SK-N-SH treated with all-trans-retinoic acid at 6 μM for 48 hours (cell line): ENCODE results near the gene MINDY4.

Experiments used
- ISL1 ChIP-seq: fragments of 250-450 bp; sonication (Bioruptor Pico); IDR thresholded peaks from 2 replicates; pipeline ENCODE4 v2.1.2; 2022; ENCODE audit warnings: mild to moderate bottlenecking, moderate library complexity
- PPARA ChIP-seq: fragments of 250-450 bp; sonication (Bioruptor Pico); IDR thresholded peaks from 2 replicates; pipeline ENCODE4 v1.5.0; 2020; ENCODE audit warnings: mild to moderate bottlenecking, borderline replicate concordance
- SNAI2 ChIP-seq: fragments of 250-450 bp; sonication (Bioruptor Pico); IDR thresholded peaks from 2 replicates; pipeline ENCODE4 v1.5.0; 2020; ENCODE audit warnings: mild to moderate bottlenecking, moderate library complexity
- ZC3H10 ChIP-seq: fragments of 250-450 bp; sonication (Bioruptor Pico); IDR thresholded peaks from 2 replicates; pipeline ENCODE4 v1.5.1; 2021; ENCODE audit warnings: mild to moderate bottlenecking, moderate library complexity
- ZFP3 ChIP-seq: fragments of 250-450 bp; sonication (Bioruptor Pico); IDR thresholded peaks from 2 replicates; pipeline ENCODE4 v1.5.0; 2020; ENCODE audit warnings: mild to moderate bottlenecking, moderate library complexity
- ZFP30 ChIP-seq: fragments of 450-650 bp; formaldehyde crosslinking; IDR thresholded peaks from 2 replicates; pipeline ENCODE4 v1.5.0; 2022; ENCODE audit warnings: mild to moderate bottlenecking, moderate library complexity
- TF ChIP-seq, protein P1 (sequence below): fragments of 250-450 bp; sonication (Bioruptor Pico); IDR thresholded peaks from 2 replicates; pipeline ENCODE4 v1.5.1; 2020; ENCODE audit warnings: low read depth, mild to moderate bottlenecking, moderate library complexity

DNA sequence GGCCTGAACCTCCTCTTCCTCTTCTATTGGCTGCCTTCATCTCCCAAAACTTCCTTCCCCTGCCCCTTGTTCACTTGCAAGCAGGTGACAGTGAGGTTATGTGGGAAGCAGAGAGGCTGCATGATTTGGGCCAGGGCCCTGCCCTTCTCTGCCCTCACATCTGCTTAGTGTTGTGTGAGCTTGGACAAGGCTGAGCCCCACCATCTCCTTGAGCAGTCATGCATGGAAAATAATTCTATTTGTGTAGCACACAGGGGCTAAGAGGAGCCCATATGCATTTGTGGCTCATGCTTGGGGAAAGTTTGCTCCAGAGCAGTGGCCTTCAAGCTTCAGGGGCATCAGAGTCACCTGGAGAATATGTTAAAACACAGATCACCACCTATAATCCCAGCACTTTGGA lies 113.7 kb downstream of the MINDY4 start:
- no peak for TF ChIP-seq SNAI2 (CRISPR knock-in tag)
- TF ChIP-seq ZFP30 (CRISPR knock-in tag), result no peak
- TF ChIP-seq PPARA (CRISPR knock-in tag), result no peak
- TF ChIP-seq, protein P1, sequence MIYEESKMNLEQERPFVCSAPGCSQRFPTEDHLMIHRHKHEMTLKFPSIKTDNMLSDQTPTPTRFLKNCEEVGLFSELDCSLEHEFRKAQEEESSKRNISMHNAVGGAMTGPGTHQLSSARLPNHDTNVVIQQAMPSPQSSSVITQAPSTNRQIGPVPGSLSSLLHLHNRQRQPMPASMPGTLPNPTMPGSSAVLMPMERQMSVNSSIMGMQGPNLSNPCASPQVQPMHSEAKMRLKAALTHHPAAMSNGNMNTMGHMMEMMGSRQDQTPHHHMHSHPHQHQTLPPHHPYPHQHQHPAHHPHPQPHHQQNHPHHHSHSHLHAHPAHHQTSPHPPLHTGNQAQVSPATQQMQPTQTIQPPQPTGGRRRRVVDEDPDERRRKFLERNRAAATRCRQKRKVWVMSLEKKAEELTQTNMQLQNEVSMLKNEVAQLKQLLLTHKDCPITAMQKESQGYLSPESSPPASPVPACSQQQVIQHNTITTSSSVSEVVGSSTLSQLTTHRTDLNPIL, result no peak
- TF ChIP-seq ZC3H10 (CRISPR knock-in tag), result no peak
- TF ChIP-seq ISL1 (CRISPR knock-in tag), result no peak
- TF ChIP-seq ZFP3 (CRISPR knock-in tag), result no peak
